RWPE1 (cell line): Measurements from ENCODE around the gene TALDO1.

Experiments
- CTCF ChIA-PET: fragments of 350-600 bp; sonication (Branson Sonifier 250); formaldehyde crosslinking; extraction: SDS; loops from one replicate; lab custom pipeline; 2021; lab: Yijun Ruan, JAX
- POLR2A ChIA-PET: fragments of 400-600 bp; formaldehyde crosslinking; extraction: SDS; loops from one replicate; lab custom pipeline; 2020; ENCODE audit warnings: antibody characterized with exemption; ENCODE audit not compliant: low non-redundant PET; lab: Yijun Ruan, JAX
- DNase-seq: peaks from one replicate; pipeline ENCODE4 v3.0.0; 2012; ENCODE audit warnings: low spot score
- H3K27ac ChIP-seq: fragments of 450-650 bp; 2 replicates; pipeline ENCODE4 v1.5.1; 2017
- CTCF ChIP-seq: fragments of 450-650 bp; conservative IDR thresholded peaks from 2 replicates; pipeline ENCODE4 v1.5.1; 2017; ENCODE audit warnings: low read depth, mild to moderate bottlenecking

Gene TALDO1

GRCh38 chr11:745428-745827 lies 1.8 kb upstream of the TALDO1 start:
- DNase-seq, result no peak
- TF ChIP-seq CTCF, result no peak
- ChIA-PET POLR2A (no interaction called here), CTCF (no interaction called here)
- H3K27ac ChIP-seq, result no peak overlapping the region

- CTCF ChIA-PET, result interaction anchor here (0.5 to 1.9 kb wide), 4 partner anchors 17 to 57 kb away, joined by 3 to 8 read pairs (median 5); no protein-coding TSS in a partner anchor
- POLR2A ChIA-PET, result interaction anchor here (1.0 to 1.5 kb wide), 2 partner anchors 16 to 22 kb away, joined by 4 to 10 read pairs; no protein-coding TSS in a partner anchor
- H3K27ac ChIP-seq, result peak overlapping the region; percentile 84
- no peak for DNase-seq
- no peak for TF ChIP-seq CTCF
Measured at GRCh38 chr11:746289-747157, 741 bp upstream of the TALDO1 start.

- no peak for TF ChIP-seq CTCF
- no peak for DNase-seq
- ChIA-PET POLR2A (interaction anchor here (1.5 kb wide), 1 partner anchor 15 kb away, joined by 4 read pairs; no protein-coding TSS in a partner anchor), CTCF (interaction anchor here (0.5 to 1.9 kb wide), 7 partner anchors 12 to 185 kb away, joined by 3 to 6 read pairs (median 3); no protein-coding TSS in a partner anchor)
- peak overlapping the region; percentile 84 for H3K27ac ChIP-seq
Measured at GRCh38 chr11:748007-748359, 719 bp downstream of the TALDO1 start.

GRCh38 chr11:749731-750130 lies 2.5 kb downstream of the TALDO1 start:
- ChIA-PET POLR2A (interaction anchor here (0.7 kb wide), 1 partner anchor 171 kb away, joined by 3 read pairs; no protein-coding TSS in a partner anchor), CTCF (no interaction called here)
- no peak for DNase-seq
- H3K27ac ChIP-seq, result peak overlapping the region; percentile 51
- TF ChIP-seq CTCF, result no peak

GRCh38 chr11:760236-760635 lies 13.0 kb downstream of the TALDO1 start:
- TF ChIP-seq CTCF, result no peak
- POLR2A ChIA-PET, result no interaction called here
- H3K27ac ChIP-seq, result peak overlapping the region; percentile 95
- no peak for DNase-seq
- CTCF ChIA-PET, result interaction anchor here (0.5 to 1.6 kb wide), 2 partner anchors 10 to 12 kb away, joined by 3 to 6 read pairs; partner anchors contain the start of gene TALDO1

GRCh38 chr11:761526-762108 lies 14.4 kb downstream of the TALDO1 start:
- ChIA-PET POLR2A (interaction anchor here (1.3 kb wide), 1 partner anchor 14 kb away, joined by 4 read pairs; the partner anchor contains the start of gene TALDO1), CTCF (interaction anchor here (0.7 to 3.0 kb wide), 3 partner anchors 14 to 117 kb away, joined by 3 to 10 read pairs (median 3); no protein-coding TSS in a partner anchor)
- no peak for TF ChIP-seq CTCF
- H3K27ac ChIP-seq, result peak overlapping the region; percentile 95
- DNase-seq, result no peak
